B cell (primary cell): Measurements from ENCODE around the gene ARHGAP23. TPM values are rescaled to one million over a fixed set of nuclear protein-coding genes. Genes with fewer than 3 reads are reported as not detected.

Experiments
- ATAC-seq: fragments of 200-7000 bp; cut with Tn5 transposase; one replicate; pipeline ENCODE4 v1.10.0; 2021; ENCODE audit warnings: low read depth, mild to moderate bottlenecking, moderate number of reproducible peaks, moderate library complexity
- CTCF ChIA-PET: fragments of 350-600 bp; sonication (Branson Sonifier 250); formaldehyde crosslinking; loops from one replicate; lab custom pipeline; 2021; ENCODE audit warnings: antibody characterized with exemption, inconsistent platforms; lab: Charles Lee
- POLR2A ChIA-PET: fragments of 350-600 bp; sonication (Branson Sonifier 250); formaldehyde crosslinking; loops from one replicate; lab custom pipeline; 2021; ENCODE audit warnings: antibody characterized with exemption; lab: Charles Lee
- DNase-seq: peaks from one replicate; pipeline ENCODE4 v3.0.0; 2013
- H2AFZ ChIP-seq: 2 replicates; pipeline ENCODE4 v1.6.1; 2012; ENCODE audit warnings: mild to moderate bottlenecking, low read depth, low read length; ENCODE audit not compliant: insufficient read depth, poor library complexity, severe bottlenecking
- H3K27ac ChIP-seq, 2 donors: 1 replicate in 1 of 2; 2 replicates in 1 of 2; pipeline ENCODE4 v1.5.1; 2012 to 2013; ENCODE audit warnings: low read length in 2 of 2, mild to moderate bottlenecking in 2 of 2, moderate library complexity in 1 of 2
- H3K27me3 ChIP-seq, 4 experiments: fragments of 200-600 bp in 1 of 4; sonication (generic) in 1 of 4; replicated peaks in 1 of 4; 1 replicate in 2 of 4; 2 replicates in 2 of 4; pipeline versions ENCODE4 v1.6.1 to v1.7.0; 2013 to 2016; ENCODE audit warnings: low read length in 3 of 4, mild to moderate bottlenecking in 2 of 4, mixed read lengths in 1 of 4, moderate library complexity in 1 of 4; ENCODE audit not compliant: insufficient read depth in 4 of 4, control insufficient read depth in 3 of 4; ENCODE audit errors: control extremely low read depth in 1 of 4
- H3K36me3 ChIP-seq, 2 experiments: replicated peaks in 1 of 2; 1 replicate in 1 of 2; 2 replicates in 1 of 2; pipeline versions ENCODE4 v1.6.1 to v1.7.1; 2013; ENCODE audit warnings: low read length in 1 of 2; ENCODE audit not compliant: insufficient read depth in 2 of 2, control insufficient read depth in 1 of 2; ENCODE audit errors: control extremely low read depth in 1 of 2, extremely low read depth in 1 of 2
- H3K4me1 ChIP-seq, 2 donors: fragments of 200-600 bp in 1 of 2; sonication (generic) in 1 of 2; 1 replicate in 1 of 2; 2 replicates in 1 of 2; pipeline versions ENCODE4 v1.5.1 to v1.6.1; 2013 to 2017; ENCODE audit warnings: low read length in 2 of 2; ENCODE audit not compliant: control insufficient read depth in 2 of 2, insufficient read depth in 2 of 2
- H3K4me2 ChIP-seq: replicated peaks from 2 replicates; pipeline ENCODE3; 2012; ENCODE audit warnings: mild to moderate bottlenecking, low read depth, low read length; ENCODE audit not compliant: poor library complexity, severe bottlenecking
- H3K4me3 ChIP-seq, 5 experiments: fragments of 200-600 bp in 1 of 5; sonication (generic) in 1 of 5; 1 replicate in 3 of 5; 2 replicates in 2 of 5; pipeline versions ENCODE4 v1.5.1 to v1.7.0; 2011 to 2016; ENCODE audit warnings: low read length in 4 of 5, mild to moderate bottlenecking in 4 of 5, low read depth in 2 of 5, control low read depth in 1 of 5, moderate library complexity in 1 of 5; ENCODE audit not compliant: insufficient read depth in 1 of 5; ENCODE audit errors: control extremely low read depth in 1 of 5, extremely low read depth in 1 of 5
- H3K79me2 ChIP-seq: fragments of 200-600 bp; sonication (generic); one replicate; pipeline ENCODE4 v1.6.0; 2016; ENCODE audit warnings: low read length; ENCODE audit not compliant: control insufficient read depth, insufficient read depth
- H3K9ac ChIP-seq: fragments of 200-600 bp; sonication (generic); 2 replicates; pipeline ENCODE4 v1.6.1; 2017; ENCODE audit warnings: mild to moderate bottlenecking, low read length, moderate library complexity
- H3K9me3 ChIP-seq, 3 donors: one replicate each; pipeline versions ENCODE4 v1.6.1 to v1.7.1; 2013; ENCODE audit warnings: low read length in 2 of 3; ENCODE audit not compliant: control insufficient read depth in 2 of 3, insufficient read depth in 1 of 3; ENCODE audit errors: control extremely low read depth in 1 of 3
- H4K20me1 ChIP-seq: 2 replicates; pipeline ENCODE4 v1.6.0; 2012; ENCODE audit warnings: mild to moderate bottlenecking, low read length; ENCODE audit not compliant: insufficient read depth, control insufficient read depth, poor library complexity, severe bottlenecking
- H3K27ac Mint-ChIP-seq: one replicate; pipeline ENCODE4 v1.8.0; 2021; ENCODE audit warnings: mixed read lengths
- H3K27me3 Mint-ChIP-seq: one replicate; pipeline ENCODE4 v1.8.0; 2021; ENCODE audit warnings: mixed read lengths
- H3K4me1 Mint-ChIP-seq: one replicate; pipeline ENCODE4 v1.8.0; 2021; ENCODE audit warnings: mixed read lengths
- H3K4me3 Mint-ChIP-seq: one replicate; pipeline ENCODE4 v1.8.0; 2021; ENCODE audit warnings: mixed read lengths
- H3K9me3 Mint-ChIP-seq: one replicate; pipeline ENCODE4 v1.8.0; 2022; ENCODE audit warnings: mixed read lengths; ENCODE audit not compliant: insufficient read depth
- EZH2 ChIP-seq: IDR thresholded peaks from 2 replicates; pipeline ENCODE4 v1.6.1; 2012; ENCODE audit warnings: borderline replicate concordance, low read depth, mild to moderate bottlenecking, moderate library complexity, low read length; ENCODE audit not compliant: insufficient read depth, poor library complexity, severe bottlenecking
- WGBS: methylation state at CpG from one replicate; pipeline ENCODE4 v1.1.5; 2013; ENCODE audit warnings: missing lambda C conversion rate; ENCODE audit not compliant: insufficient coverage; 5-methylcytosine and 5-hydroxymethylcytosine counted together
- intact Hi-C: fragments of 100-400 bp; cut with micrococcal nuclease; formaldehyde crosslinking; loops from one replicate; pipeline ENCODE4 v1.10.0; 2022
- polyA plus RNA-seq: library from polyadenylated mRNA; depleted of rRNA; stranded (reverse); fragments of >200 nt; gene quantifications from 2 replicates; pipeline ENCODE4 v1.2.3, GENCODE V29; 2012
- total RNA-seq, 2 donors: library from RNA; stranded (reverse); fragments of 120-200 nt in 1 of 2; gene quantifications; 1 replicate in 1 of 2; 2 replicates in 1 of 2; pipeline versions ENCODE4 v1.2.3 to v1.2.4, GENCODE V29; 2013 to 2022
- TF ChIP-seq, protein P1 (sequence below): fragments of 200-600 bp; IDR thresholded peaks from one replicate; pipeline ENCODE4 v1.8.0; 2022; ENCODE audit warnings: antibody characterized with exemption, mild to moderate bottlenecking

Gene ARHGAP23
- total and polyA plus RNA-seq, 2 donors (not counting 1 experiment from before 2014, with no cell fraction given) = 0.07 to 0.12 TPM

DNA sequence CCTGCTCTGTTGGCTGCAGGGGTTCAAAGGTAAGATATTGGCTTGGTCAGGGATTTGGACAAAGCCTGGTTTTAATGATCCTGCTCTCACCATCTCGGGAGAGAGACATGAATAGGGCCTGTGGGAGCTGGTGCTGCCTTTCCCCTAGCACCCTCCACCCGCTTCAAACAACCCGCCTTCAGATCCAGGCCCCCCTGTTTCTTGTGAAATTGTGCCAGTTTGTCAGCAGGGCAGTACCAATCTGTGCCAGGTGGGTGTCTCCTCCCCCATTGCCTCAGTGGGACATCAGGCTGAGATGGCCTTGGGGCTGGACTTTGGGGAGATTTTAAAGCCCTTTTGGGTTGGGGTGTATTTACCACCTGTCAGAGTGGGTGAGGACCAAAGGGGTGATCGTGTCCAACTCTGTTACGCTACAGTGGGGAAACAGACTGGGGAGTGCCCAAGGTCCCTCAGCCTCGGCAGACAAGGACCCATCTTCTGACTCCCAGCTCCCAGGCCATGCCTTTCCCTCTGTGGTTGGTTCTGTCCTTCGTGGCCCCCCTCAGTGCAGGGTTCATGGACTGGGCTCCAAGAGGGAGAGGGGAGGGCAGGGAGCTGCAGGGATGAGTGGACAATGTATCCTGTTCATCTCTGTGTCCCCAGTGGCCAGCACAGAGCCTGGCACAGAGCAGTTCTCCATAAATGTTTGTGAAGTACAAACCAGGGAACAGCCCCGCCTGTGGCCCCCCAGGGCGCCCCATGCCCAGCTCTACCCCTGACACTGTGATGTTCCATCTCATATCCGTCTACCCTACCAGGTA is 3.3 kb downstream of the ARHGAP23 start:
- no peak overlapping the region for H3K27ac ChIP-seq
- peaks cover 0 to 25% (median 7%) of the 10 kb centered on the region in 4 experiments for H3K27me3 ChIP-seq
- DNase-seq (no peak), ATAC-seq (no peak)
- no peaks in the 10 kb centered on the region for H3K9me3 ChIP-seq
- 85% methylated on average over 6 of the region's 10 CpGs for WGBS
- Mint-ChIP-seq H3K27me3 (peaks cover 30% of the 10 kb centered on the region), H3K4me3 (no peak overlapping the region), H3K27ac (no peak overlapping the region), H3K4me1 (peaks cover 13% of the 10 kb centered on the region), H3K9me3 (no peaks in the 10 kb centered on the region)
- no peak overlapping the region for H3K4me3 ChIP-seq
- no peaks in the 10 kb centered on the region for H4K20me1 ChIP-seq
- H3K79me2 ChIP-seq = no peaks in the 10 kb centered on the region
- H3K9ac ChIP-seq = no peak overlapping the region
- H2AFZ ChIP-seq = no peak overlapping the region
- ChIA-PET CTCF (interaction anchor here (1.3 kb wide), 1 partner anchor 19 kb away, joined by 3 read pairs; no protein-coding TSS in a partner anchor), POLR2A (no interaction called here)
- TF ChIP-seq EZH2 = no peak
- TF ChIP-seq, protein P1, sequence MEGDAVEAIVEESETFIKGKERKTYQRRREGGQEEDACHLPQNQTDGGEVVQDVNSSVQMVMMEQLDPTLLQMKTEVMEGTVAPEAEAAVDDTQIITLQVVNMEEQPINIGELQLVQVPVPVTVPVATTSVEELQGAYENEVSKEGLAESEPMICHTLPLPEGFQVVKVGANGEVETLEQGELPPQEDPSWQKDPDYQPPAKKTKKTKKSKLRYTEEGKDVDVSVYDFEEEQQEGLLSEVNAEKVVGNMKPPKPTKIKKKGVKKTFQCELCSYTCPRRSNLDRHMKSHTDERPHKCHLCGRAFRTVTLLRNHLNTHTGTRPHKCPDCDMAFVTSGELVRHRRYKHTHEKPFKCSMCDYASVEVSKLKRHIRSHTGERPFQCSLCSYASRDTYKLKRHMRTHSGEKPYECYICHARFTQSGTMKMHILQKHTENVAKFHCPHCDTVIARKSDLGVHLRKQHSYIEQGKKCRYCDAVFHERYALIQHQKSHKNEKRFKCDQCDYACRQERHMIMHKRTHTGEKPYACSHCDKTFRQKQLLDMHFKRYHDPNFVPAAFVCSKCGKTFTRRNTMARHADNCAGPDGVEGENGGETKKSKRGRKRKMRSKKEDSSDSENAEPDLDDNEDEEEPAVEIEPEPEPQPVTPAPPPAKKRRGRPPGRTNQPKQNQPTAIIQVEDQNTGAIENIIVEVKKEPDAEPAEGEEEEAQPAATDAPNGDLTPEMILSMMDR = no peak
- H3K4me2 ChIP-seq = no peak overlapping the region
- H3K36me3 ChIP-seq = no peaks in the 10 kb centered on the region
- H3K4me1 ChIP-seq = peaks cover 9 to 19% of the 10 kb centered on the region in 2 donors
- intact Hi-C loops = no loop called here

DNA sequence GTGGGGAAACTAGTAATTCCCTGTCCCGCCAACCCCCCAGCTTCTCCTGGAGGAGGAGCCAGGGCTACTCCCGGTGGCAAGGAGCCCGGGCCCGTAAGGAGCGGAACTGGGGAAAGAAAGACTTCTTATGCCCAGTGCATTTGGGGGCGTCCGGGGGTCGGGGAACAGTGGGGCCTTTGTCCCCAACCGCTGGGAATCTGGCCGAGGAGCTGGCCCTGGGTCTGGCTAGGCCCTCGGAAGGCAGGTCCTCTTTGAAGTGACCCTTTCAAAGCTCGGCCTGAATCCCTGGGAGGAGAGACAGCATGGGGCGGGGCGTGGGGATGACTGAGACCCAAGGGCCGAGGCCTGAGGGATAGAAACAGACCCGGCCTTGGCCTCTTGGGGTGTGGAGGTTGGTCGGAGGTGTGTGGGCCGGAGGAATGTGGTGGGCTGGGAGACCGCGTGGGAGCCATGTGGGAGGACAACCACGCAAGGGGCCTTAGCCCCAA is 6.0 kb downstream of the ARHGAP23 start:
- H3K27ac Mint-ChIP-seq = no peak overlapping the region
- no peak overlapping the region for H3K4me3 Mint-ChIP-seq
- Histone ChIP-seq H3K27me3 (peaks cover 0 to 3% (median under 1%) of the 10 kb centered on the region in 4 experiments), H2AFZ (no peak overlapping the region), H3K4me1 (peaks cover 0 to under 1% of the 10 kb centered on the region in 2 donors), H3K27ac (no peak overlapping the region), H3K36me3 (no peaks in the 10 kb centered on the region), H3K4me3 (no peak overlapping the region), H3K4me2 (no peak overlapping the region), H4K20me1 (no peaks in the 10 kb centered on the region), H3K9me3 (no peaks in the 10 kb centered on the region), H3K9ac (no peak overlapping the region), H3K79me2 (no peaks in the 10 kb centered on the region)
- DNase-seq (no peak), ATAC-seq (no peak)
- no peak for TF ChIP-seq EZH2
- TF ChIP-seq, protein P1 = no peak
- H3K4me1 Mint-ChIP-seq = peaks cover 3% of the 10 kb centered on the region
- H3K9me3 Mint-ChIP-seq = no peaks in the 10 kb centered on the region
- WGBS = 94% methylated on average over 21 of the region's 21 CpGs
- ChIA-PET CTCF (no interaction called here), POLR2A (no interaction called here)
- intact Hi-C loops = no loop called here
- peaks cover 25% of the 10 kb centered on the region for H3K27me3 Mint-ChIP-seq
